CD4-positive, alpha-beta T cell treated with Interleukin-4 for 1 hour (primary cell): ENCODE data around the gene AHSA1.

Experiments
- DNase-seq, 2 donors: peaks; one replicate each; pipeline ENCODE4 v3.0.0-alpha.2; 2020 to 2022

The AHSA1 gene

GRCh38 chr14:77474479-77475177, 16.7 kb downstream of the AHSA1 start:
- no peak for DNase-seq

- DNase-seq: no peak
These were observed 17.7 kb downstream of the AHSA1 start for GRCh38 chr14:77475432-77476115.

GRCh38 chr14:77478029-77478428, 20.1 kb downstream of the AHSA1 start:
- no peak for DNase-seq

GRCh38 chr14:77478796-77479195, 20.9 kb downstream of the AHSA1 start:
- DNase-seq: no peak

- DNase-seq: no peak
These were observed 24.5 kb downstream of the AHSA1 start for GRCh38 chr14:77482422-77482821.

GRCh38 chr14:77485256-77485655, 27.4 kb downstream of the AHSA1 start:
- no peak for DNase-seq

GRCh38 chr14:77485901-77486678, 28.2 kb downstream of the AHSA1 start:
- no peak for DNase-seq

- DNase-seq: no peak
These were observed 30.7 kb downstream of the AHSA1 start for GRCh38 chr14:77488558-77488957.

- DNase-seq: no peak
These were observed 31.1 kb downstream of the AHSA1 start for GRCh38 chr14:77489041-77489440.

- no peak for DNase-seq
These were observed 32.6 kb downstream of the AHSA1 start for GRCh38 chr14:77490347-77490986.

- no peak for DNase-seq
These were observed 33.2 kb downstream of the AHSA1 start for GRCh38 chr14:77491056-77491455.

GRCh38 chr14:77495334-77495733, 37.4 kb downstream of the AHSA1 start:
- no peak for DNase-seq

GRCh38 chr14:77498120-77498979, 40.5 kb downstream of the AHSA1 start, which contains the start of gene ISM2:
ISM2 (minus strand) TSS chr14:77498816; CDS start chr14:77498793, 23 bp downstream.
- peak; percentile 17 to 24 for DNase-seq

- no peak for DNase-seq
These were observed 41.2 kb downstream of the AHSA1 start for GRCh38 chr14:77498984-77499527.

- no peak for DNase-seq
These were observed 44.4 kb downstream of the AHSA1 start for GRCh38 chr14:77502109-77502782.

GRCh38 chr14:77503138-77503537, 45.2 kb downstream of the AHSA1 start:
- DNase-seq: no peak

GRCh38 chr14:77505031-77505430, 47.1 kb downstream of the AHSA1 start:
- DNase-seq: no peak

- DNase-seq: no peak
These were observed 49.9 kb downstream of the AHSA1 start for GRCh38 chr14:77507762-77508161.

GRCh38 chr14:77508249-77508648, 50.4 kb downstream of the AHSA1 start:
- DNase-seq: no peak

- no peak for DNase-seq
These were observed 51.0 kb downstream of the AHSA1 start for GRCh38 chr14:77508876-77509275.

GRCh38 chr14:77509366-77509765, 51.5 kb downstream of the AHSA1 start:
- no peak for DNase-seq
